D341Med (cell line): ENCODE measurements around the gene KNDC1.

Experiments used
- DNase-seq: peaks from one replicate; pipeline ENCODE4 v3.0.0; 2012; ENCODE audit warnings: low spot score

The KNDC1 gene

DNA sequence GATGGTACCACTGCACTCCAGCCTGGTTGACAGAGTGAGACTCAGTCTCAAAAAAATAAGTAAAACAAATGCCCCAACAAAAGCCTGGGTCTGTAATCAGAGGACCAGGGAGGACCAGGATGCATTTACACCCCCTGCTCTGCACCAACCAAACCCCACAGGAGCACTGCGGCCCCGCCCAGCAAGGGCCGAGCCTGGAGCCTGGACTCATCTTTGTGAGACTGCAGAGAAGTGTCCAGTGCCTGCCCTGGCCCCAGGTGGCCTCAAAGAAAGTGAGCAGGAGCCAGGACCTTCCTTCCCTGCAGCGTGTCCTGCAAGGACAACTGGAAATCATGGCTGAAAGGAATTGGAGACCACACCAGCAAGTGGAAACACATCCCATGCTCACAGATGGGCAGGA is 31.6 kb downstream of the KNDC1 start:
- DNase-seq, result no peak

DNA sequence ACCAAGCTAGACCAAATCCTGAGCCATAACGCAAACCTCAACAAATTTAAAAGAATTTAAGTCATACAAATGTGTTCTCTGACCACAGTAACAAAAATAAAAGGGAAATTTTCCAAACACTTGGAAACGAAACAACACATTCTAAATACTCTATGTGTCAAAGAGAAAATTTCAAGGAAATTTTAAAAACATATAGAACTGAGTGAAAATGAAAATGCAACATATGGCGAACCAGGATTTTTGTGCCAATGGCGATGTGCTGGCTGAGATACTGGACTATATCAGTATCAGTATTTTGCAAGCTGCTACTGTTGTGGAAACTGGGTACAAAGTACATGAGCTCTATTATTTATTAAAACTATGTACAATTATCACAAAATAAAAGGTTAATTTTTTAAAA is 34.1 kb downstream of the KNDC1 start:
- no peak for DNase-seq

DNA sequence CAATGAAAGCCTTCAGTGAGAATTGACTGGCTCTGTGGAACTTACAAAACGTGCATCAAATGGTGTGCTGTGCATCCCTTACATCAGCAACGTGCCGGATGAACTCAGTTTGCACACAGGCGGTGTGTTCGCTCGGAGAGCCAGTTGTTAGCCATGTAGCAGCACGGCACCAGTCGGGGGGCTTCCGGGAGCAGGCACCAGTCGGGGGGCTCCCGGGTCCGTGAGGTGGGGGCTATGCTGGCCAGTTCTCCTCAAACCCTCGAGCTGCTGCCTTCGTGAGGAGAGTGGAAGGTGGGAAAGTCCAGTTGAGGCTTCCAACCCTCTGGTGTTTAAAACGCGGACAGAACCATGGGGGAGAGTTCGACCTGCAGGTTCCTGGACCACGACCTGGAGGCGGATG is 35.1 kb downstream of the KNDC1 start:
- DNase-seq, result no peak

DNA sequence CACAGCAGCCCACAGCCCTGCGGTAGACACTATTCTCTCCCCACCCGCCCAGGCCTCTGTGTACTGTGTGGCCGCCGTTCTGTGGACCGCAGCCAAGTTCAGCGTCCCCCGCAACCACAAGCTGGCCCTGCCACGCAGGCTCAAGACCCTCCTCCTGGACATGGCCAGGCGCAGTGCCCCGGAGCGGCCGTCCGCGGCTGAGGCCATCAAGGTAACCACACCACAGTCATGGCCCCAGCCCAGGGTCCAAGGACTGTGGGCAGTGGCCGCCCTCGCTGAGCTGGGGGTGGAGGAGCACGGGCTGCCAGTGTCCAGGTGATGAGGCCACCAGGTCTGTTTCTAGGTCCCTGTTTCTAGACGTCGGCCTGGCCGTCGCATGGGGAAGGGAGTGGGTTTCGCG is 35.6 kb downstream of the KNDC1 start:
- DNase-seq, result no peak

DNA sequence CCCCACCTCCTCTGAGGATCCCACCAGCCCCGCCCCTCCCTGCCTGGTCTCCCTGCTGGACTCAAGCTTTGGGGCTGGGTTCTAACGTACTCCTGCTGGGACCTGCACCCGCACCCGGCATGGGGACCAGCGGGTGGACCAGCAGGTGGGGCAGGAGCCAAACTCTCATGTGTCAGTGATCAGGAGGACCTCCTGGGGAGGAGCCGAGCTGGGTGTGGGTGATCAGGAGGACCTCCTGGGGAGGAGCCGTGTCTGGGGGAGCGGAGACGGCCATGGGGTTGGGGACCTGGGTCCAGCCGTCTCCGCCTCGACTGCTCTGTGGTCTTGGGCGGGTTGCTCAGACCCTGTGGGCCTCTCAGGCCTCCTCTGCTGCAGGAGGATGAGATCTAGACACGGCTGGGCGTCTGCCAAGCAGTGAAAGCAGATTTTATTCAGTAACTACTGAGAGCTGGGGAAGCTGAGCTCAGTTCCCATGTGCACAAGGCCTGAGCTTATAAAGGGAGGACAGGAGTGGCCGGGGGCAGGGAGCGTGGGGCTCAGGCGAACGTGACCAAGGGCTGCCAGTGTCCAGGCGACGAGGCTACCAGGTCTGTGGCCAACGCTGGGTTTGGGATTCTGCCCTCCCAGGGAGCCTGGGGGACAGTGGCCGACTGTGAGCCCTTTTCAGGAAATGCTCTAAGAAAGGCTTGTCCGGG is 36.3 kb downstream of the KNDC1 start:
- no peak for DNase-seq

DNA sequence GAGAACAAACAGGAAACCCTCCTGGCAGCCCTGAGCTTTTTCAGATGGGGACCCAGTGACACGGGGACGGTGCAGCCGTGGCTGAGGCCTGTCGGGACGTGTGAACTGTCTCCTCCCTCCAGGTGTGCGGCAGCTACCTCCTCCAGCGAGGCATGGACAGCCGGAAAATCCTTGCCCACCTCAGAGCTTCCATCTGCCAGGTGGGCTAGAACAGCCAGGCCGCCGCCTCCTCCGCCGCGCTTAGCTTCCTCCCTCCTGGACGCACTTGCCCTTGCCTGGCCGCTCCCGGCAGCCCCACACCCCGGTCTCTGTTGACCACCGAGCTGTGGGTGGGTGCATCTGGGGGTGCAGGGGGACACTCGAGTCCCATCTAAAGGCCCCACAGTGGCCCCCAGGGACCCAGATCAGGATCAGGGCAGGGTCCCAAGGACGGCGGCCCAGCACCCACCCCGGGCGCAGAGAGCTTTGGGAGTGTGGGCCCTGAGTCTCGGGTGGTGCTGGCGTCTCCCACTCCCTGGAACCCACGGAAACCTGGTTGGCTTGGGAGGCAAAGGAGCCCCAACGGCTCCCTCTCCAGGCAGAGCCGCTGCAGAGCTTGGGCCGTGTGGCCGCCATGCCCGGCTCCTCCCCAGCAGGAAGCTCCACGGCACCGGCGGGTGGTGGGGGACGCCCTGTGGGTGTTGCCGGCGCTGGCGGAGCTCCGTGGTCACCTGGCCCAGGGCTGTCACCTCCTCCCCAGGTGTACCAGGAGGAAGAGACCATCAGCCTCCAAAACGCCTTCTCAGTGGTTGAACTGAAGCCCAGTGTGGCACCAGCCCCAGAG is 37.1 kb downstream of the KNDC1 start:
- no peak for DNase-seq

DNA sequence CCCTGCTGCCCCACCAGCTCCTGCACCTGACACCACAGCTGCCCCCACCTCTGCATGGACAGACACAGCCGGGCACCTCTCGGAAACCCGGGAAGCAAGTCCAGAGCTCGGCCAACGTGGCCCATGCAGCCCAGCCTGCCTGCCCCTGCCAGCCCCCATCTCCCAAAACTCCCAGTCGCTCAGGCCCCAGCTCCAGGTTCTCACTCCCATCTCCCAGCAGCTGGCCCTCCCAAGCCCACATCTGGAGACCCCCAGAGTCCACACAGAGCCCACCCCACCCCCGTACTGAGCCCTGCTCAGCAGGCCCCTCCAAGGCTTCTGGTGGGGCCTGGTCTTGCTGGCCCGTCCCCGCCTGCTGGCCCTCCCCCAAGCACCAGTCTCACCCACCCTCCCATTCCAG is 37.8 kb downstream of the KNDC1 start:
- no peak for DNase-seq

DNA sequence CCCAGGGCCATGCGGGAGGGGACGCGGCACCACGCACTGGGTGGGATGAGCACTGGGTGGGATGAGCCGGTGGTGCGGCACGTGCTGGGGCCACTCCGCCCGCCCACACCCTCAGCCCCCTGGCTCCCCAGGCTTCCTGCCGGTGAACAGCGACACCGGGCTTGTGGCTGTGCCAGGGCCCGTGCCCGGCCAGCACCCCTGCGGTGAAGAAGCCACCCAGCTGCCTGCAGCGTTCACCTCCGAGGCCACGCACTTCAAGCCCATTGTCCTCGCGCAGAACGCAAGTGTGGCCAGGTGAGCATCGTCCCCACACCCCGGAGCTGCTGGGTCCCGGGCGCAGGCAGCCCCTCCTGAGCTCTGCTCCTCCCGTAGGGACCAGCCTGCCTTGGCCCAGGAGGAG is 38.2 kb downstream of the KNDC1 start:
- DNase-seq, result no peak

DNA sequence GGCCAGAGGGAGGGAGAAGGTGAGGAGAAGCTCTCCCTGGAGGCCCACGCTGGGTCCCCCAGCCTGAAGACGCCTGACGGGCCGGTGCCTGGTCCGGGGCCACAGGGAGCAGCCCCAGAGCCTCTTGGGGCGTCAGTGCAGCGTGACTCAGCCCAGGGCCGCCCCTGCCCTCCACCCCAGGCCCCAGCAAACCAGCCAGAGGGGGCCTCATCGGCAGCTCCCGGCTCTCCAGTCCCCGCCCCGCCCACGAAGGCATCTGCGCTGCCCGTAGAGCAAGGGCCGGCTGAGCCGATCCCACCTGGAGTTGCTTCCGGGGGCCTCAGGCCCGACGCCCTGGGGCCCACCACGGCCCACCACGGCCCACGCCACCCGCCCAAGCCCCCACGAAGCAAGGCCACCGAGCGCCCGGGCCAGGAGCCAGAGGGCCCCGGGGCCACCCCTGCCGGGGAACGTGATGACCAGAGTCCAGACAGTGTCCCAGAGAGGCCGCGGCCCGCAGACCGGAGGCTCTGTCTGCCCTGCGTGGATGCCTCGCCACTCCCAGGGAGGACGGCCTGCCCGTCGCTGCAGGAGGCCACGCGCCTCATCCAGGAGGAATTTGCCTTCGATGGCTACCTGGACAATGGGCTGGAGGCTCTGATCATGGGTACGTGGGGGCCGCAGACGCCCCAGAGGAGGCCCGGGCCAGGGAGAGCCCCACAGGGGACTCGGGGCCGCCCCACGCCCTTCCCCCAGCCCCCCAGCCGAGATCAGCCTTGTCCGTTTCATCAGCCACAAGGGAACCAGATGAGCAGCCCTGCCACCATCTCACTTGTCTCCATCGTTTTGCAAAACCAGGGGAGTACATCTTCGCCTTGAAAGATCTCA is 38.8 kb downstream of the KNDC1 start:
- no peak for DNase-seq

DNA sequence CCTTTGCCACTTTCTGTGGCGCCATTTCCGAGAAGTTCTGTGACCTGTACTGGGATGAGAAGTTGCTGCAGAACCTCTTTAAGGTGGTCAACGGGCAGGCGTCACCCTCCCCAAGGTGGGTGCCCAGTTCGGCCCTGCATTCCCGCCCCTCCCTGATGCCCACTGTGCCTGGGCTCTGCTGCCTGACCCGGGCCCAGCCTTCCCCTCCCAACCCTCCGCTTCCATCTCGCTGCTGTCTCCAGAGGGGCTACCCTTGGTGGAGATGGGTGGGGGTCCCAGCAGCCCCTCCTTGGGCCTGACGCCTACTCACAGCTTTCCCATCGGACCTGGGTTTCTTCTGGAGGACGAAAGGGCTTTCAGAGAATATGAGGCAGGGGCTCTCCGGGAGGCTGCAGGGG is 39.5 kb downstream of the KNDC1 start:
- no peak for DNase-seq

DNA sequence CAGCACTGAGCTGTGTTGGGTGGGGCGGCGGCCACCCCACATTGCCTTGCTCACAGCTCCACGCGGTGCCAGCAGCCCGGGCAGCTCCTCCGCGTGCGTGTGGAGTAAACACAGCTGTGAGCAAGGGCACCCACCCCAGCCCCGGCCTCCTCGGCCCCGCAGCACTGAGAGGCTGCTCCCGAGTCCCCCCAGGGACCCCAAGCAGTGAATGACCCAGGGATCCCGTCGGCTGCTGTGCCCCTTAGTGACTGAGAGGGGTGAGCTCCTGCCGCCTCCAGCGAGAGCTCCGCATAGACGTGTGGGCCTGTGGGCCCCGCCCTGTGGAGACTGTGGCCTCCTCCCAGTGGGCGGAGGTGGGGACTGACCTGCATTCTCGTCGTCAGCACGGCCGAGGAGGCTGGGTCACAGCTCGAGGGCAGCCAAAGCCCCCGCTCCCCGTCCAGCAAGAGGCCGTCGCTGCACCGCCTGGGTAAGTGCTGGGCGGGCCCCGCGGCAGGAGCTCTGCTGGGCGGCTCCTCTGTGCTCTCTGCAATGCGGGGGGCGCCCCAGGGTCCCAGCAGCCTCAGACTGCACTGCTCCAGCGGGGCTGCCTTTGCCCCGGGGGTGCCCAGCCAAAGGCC is 40.1 kb downstream of the KNDC1 start:
- no peak for DNase-seq

DNA sequence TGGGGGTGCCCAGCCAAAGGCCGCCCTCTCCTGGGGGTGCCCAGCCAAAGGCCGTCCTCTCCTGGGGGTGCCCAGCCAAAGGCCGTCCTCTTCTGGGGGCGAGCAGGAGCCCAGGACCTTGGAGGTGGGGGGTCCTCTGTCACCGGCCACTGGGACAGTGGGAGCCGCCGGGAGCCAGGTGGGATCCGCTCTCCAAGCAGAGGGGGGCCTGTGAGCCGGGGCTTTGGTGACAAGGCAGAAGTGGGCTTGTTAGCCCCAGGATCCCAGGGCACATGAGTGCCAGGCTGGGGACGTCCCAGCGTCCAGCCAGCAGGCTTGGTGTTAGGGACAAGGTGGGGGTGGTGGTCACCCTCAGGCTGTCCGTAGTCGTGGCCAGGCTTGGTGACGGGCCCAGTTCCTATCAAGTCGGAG is 40.6 kb downstream of the KNDC1 start:
- DNase-seq, result no peak

DNA sequence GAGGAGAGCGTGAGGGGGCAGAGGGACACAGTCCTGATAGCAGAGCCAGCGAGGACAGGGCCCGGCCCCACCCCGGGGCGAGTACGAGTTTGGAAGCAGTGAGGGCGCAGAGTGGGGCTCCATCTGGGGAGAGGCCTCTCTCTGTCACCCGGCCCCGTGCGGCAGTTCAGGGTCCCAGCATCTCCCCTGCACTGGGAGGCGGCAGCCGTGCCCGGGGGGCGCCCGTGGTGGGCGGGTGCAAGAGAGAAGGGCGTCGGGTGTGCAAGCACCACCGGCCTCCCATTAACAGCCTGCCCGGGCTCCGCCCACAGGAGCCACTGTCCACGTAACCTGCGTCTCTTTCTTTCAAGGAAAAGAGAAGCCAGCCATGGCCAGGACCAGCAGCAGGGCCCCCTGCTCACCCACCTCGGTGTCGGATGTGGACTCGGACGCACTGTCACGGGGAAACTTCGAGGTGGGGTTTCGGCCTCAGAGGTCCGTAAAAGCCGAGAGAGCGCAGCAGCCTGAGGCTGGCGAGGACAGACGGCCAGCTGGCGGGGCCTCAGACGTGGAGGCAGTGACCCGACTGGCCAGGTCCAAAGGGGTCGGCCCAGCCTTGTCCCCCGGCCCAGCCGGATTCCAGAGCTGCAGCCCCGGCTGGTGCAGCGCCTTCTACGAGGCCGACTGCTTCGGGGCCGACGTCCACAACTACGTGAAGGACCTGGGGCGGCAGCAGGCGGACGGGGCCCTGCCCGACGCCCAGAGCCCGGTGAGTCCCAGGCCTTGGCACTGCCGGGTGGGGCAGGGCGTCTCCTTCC is 41.3 kb downstream of the KNDC1 start:
- DNase-seq, result no peak

DNA sequence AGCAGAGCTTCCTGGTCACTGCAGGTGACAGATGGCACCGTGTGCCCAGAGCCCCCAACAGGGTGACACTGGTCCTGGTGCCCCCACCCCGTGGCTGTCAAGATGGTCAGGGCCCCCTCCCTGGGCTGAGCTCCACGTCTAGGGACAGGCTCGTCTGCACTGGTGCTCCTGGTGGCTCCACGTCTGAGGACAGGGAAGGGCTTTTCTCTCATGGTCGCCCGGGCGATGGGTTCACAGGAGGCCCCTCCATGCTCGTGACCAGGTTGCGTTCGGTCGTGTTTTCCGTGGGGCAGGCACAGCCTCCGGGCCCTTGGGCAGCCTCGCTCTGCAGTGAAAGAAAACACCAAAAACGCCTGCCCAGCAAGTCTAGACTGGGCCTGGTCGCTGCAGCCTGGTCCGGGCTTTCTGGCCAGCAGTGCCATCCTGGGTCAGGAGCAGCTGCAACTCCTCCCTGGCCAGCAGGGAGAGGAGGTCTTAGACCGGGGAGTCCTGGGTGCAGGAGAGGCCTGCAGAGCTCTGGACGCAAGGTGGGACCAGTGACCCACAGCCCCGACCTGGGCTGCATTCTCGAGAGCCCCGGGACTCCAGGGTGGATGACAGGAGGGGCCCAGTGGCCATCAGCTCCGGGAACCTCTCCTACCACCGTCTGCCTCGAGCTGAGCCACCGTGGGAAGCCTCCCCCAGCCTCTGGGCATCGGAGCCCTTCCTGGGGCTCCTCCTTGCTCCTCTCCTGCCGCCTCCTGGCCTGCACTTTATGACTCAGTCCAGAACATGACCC is 42.1 kb downstream of the KNDC1 start:
- DNase-seq, result no peak

DNA sequence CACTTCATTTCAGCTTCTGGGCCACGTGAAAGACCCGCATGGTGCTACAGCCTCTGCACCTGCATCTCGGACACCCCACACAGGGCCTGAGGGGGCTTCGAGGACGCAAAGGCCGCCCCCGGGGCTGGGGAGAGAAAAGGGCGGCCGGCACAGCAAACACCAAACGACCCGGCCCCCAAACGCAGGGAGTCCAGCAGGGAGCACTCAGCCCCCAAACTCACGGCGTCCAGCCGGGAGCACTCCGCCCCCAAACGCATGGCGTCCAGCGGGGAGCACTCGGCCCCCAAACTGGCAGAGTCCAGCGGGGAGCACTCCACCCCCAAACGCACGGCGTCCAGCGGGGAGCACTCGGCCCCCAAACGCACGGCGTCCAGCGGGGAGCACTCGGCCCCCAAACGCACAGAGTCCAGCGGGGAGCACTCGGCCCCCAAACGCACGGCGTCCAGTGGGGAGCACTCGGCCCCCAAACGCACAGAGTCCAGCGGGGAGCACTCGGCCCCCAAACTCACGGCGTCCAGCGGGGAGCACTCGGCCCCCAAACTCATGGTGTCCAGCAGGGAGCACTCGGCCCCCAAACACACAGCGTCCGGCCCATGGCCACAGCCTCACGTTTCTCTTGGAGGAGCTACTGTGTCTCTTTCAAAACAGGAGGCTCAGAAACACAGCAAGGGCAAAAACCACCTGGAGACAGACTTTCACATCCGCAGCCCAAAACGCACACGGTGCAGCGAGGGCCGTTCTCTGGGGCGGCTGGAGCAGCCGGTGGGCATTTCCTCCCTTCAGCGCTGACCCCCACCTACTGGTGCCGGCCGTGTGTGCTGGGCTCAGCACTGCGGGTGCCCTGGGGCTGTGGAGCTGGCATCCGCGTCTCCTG is 43.0 kb downstream of the KNDC1 start:
- no peak for DNase-seq

DNA sequence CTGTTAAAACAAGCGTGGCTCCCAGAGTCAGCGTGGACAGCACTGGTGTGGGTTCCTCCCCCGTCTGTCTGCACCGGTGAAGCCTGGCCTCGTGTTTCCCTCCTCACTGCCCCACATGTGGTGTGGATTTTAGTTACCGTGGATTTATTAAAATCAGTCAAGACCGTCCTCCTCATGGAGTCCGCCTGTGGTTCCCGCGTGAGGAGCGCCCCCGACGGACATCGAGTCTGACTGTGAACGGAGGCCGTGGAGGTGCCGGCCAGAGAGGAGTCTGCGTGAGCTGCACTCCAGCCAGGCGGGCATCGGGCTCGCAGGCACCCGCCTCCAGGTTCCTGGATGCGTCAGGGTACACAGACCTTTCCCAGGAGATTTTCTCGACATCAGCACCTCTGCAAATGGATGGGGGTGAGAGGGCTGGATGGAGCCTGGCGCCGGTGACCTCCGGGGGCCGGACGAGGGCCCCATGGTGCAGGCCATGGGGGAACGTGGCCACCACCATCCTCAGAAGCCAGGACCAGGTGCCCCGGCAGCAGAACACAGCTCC is 43.7 kb downstream of the KNDC1 start:
- no peak for DNase-seq

DNA sequence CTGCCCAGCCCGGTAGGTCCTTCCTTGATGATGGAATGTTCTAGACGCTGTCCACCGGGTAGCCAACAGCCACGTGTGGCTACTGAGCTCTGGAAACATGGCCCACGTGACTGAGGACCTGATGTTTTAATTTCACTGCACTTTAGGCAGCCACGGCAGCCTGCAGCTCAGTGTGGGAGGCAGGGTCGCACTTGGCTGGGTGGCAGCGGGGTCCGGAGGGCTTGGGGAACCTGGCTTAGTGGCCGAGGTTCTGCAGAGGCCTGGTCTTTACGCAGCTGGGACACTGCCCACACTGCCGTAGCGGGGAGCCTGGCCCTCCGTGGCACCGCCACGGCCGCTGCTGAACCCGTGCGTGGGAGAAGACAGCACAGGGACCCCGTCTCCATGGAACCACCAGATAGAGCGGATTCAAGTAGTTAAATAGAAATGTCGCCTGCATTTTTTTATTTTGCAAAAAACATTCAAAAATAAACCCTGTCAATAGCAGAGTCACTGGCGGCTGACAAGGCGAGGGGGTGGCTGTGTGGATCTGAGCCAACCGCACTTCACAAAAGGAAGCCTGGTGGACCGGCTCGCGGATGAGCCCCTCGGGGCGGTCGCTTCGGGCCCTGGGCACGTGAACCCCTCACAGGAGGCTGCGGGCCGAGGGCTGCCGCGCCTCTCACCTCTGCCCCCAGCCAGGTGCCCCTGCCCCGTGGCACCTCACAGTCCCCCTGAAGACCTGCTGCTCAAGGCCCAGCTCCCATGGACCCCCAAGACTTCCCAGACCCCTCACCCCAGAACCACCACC is 44.4 kb downstream of the KNDC1 start:
- no peak for DNase-seq

DNA sequence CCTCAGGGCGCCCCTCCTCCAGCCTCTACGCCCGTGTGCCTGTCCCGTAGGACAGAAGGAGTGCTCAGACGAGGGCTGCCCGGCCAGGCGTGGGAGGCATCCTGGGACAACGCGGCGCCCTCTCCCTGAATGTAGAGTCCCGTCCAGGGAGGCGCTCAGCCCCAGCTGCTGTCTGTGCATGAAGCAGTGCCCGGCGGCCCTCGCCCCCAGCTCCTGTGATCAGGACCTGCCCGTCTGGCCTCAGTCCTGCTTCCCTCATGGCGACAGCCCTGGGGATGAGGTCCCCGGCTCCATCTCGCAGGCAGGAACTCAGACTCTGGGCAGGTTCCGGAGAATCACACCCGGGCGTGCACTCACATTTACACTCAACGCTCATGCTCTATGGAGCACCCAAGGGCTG is 45.1 kb downstream of the KNDC1 start:
- DNase-seq, result no peak
